H9 (cell line): ENCODE measurements around the gene SLC25A48. TPM values are rescaled to one million over a fixed set of nuclear protein-coding genes. Genes with fewer than 3 reads are reported as not detected.

ENCODE experiments used
- DNase-seq: peaks from one replicate; pipeline ENCODE4 v3.0.0-alpha.2; 2017
- H2AFZ ChIP-seq: one replicate; pipeline ENCODE4 v1.6.1; 2013; ENCODE audit warnings: mild to moderate bottlenecking, low read length, control low read depth, moderate library complexity
- H2AK5ac ChIP-seq: 2 replicates; pipeline ENCODE4 v1.6.1; 2013; ENCODE audit warnings: low read length, control low read depth, mixed read lengths; ENCODE audit not compliant: insufficient read length
- H2BK120ac ChIP-seq: one replicate; pipeline ENCODE4 v1.6.1; 2013; ENCODE audit warnings: low read depth, mild to moderate bottlenecking, low read length, control low read depth, inconsistent platforms; ENCODE audit not compliant: poor library complexity, severe bottlenecking
- H2BK12ac ChIP-seq: 2 replicates; pipeline ENCODE4 v1.6.1; 2013; ENCODE audit warnings: low read length, control low read depth, mixed read lengths, low read depth; ENCODE audit not compliant: insufficient read length
- H2BK15ac ChIP-seq: 2 replicates; pipeline ENCODE4 v1.6.1; 2013; ENCODE audit warnings: low read depth, low read length, control low read depth
- H2BK20ac ChIP-seq: one replicate; pipeline ENCODE4 v1.6.1; 2013; ENCODE audit warnings: low read depth, mild to moderate bottlenecking, low read length, control low read depth, inconsistent platforms; ENCODE audit not compliant: poor library complexity, severe bottlenecking
- H2BK5ac ChIP-seq: 2 replicates; pipeline ENCODE4 v1.6.1; 2013; ENCODE audit warnings: low read length, control low read depth, mixed read lengths; ENCODE audit not compliant: insufficient read length
- H3K14ac ChIP-seq: 2 replicates; pipeline ENCODE4 v1.6.1; 2013; ENCODE audit warnings: low read length, control low read depth; ENCODE audit not compliant: insufficient read depth
- H3K18ac ChIP-seq: 2 replicates; pipeline ENCODE4 v1.6.1; 2013; ENCODE audit warnings: low read depth, mild to moderate bottlenecking, mixed read lengths, low read length, control low read depth; ENCODE audit not compliant: insufficient read length
- H3K23ac ChIP-seq: 2 replicates; pipeline ENCODE4 v1.6.1; 2013; ENCODE audit warnings: low read length, control low read depth, mixed read lengths, low read depth; ENCODE audit not compliant: insufficient read length
- H3K23me2 ChIP-seq: 2 replicates; pipeline ENCODE4 v1.6.1; 2013; ENCODE audit warnings: low read depth, mild to moderate bottlenecking, mixed read lengths, low read length, control low read depth; ENCODE audit not compliant: insufficient read length, poor library complexity, severe bottlenecking
- H3K27ac ChIP-seq: 2 replicates; pipeline ENCODE4 v1.5.1; 2013; ENCODE audit warnings: low read length, control low read depth, mixed read lengths, low read depth; ENCODE audit not compliant: insufficient read length
- H3K27me3 ChIP-seq: 2 replicates; pipeline ENCODE4 v1.6.1; 2013; ENCODE audit warnings: low read length, control low read depth, inconsistent platforms; ENCODE audit not compliant: insufficient read depth
- H3K4ac ChIP-seq: 2 replicates; pipeline ENCODE4 v1.6.1; 2013; ENCODE audit warnings: low read depth, mild to moderate bottlenecking, control low read depth, inconsistent platforms, low read length, moderate library complexity
- H3K4me1 ChIP-seq: 2 replicates; pipeline ENCODE4 v1.6.1; 2013; ENCODE audit warnings: low read length, control low read depth, inconsistent platforms; ENCODE audit not compliant: insufficient read depth
- H3K4me2 ChIP-seq: 2 replicates; pipeline ENCODE4 v1.6.1; 2013; ENCODE audit warnings: low read length, control low read depth, mixed read lengths; ENCODE audit not compliant: insufficient read length, insufficient read depth
- H3K56ac ChIP-seq: 2 replicates; pipeline ENCODE4 v1.6.1; 2013; ENCODE audit warnings: low read depth, mild to moderate bottlenecking, mixed read lengths, low read length, control low read depth; ENCODE audit not compliant: insufficient read length
- H3K79me1 ChIP-seq: 2 replicates; pipeline ENCODE4 v1.6.1; 2013; ENCODE audit warnings: low read depth, mild to moderate bottlenecking, moderate library complexity, low read length, control low read depth, inconsistent platforms; ENCODE audit not compliant: insufficient read depth, poor library complexity, severe bottlenecking
- H3K79me2 ChIP-seq: 2 replicates; pipeline ENCODE4 v1.6.1; 2013; ENCODE audit warnings: low read length, control low read depth, inconsistent platforms; ENCODE audit not compliant: insufficient read depth
- H3K9ac ChIP-seq: 2 replicates; pipeline ENCODE4 v1.6.1; 2013; ENCODE audit warnings: low read length, control low read depth, mixed read lengths; ENCODE audit not compliant: insufficient read length; ENCODE audit errors: extremely low read depth
- H3K9me3 ChIP-seq: one replicate; pipeline ENCODE4 v1.6.1; 2013; ENCODE audit warnings: low read depth, low read length, inconsistent platforms; ENCODE audit not compliant: control insufficient read depth
- H3T11ph ChIP-seq: one replicate; pipeline ENCODE4 v1.6.1; 2013; ENCODE audit warnings: mild to moderate bottlenecking, low read length, control low read depth, inconsistent platforms
- H4K20me1 ChIP-seq: one replicate; pipeline ENCODE4 v1.6.1; 2013; ENCODE audit not compliant: control insufficient read depth, insufficient read length, insufficient read depth
- H4K5ac ChIP-seq: 2 replicates; pipeline ENCODE4 v1.6.1; 2013; ENCODE audit warnings: low read depth, mild to moderate bottlenecking, mixed read lengths, low read length, control low read depth; ENCODE audit not compliant: insufficient read length
- H4K8ac ChIP-seq: replicated peaks from 2 replicates; pipeline ENCODE4 v1.6.1; 2013; ENCODE audit warnings: low read length, control low read depth, mixed read lengths, low read depth; ENCODE audit not compliant: insufficient read length
- H4K91ac ChIP-seq: 2 replicates; pipeline ENCODE4 v1.6.1; 2013; ENCODE audit warnings: low read depth, mild to moderate bottlenecking, moderate library complexity, mixed read lengths, low read length, control low read depth; ENCODE audit not compliant: insufficient read length
- H3K27ac Mint-ChIP-seq, 3 experiments: 2 replicates in 2 of 3; 3 replicates in 1 of 3; pipeline ENCODE4 v1.8.0; 2020 to 2021; ENCODE audit warnings: mixed read lengths in 3 of 3, mild to moderate bottlenecking in 1 of 3, moderate library complexity in 1 of 3
- H3K27me3 Mint-ChIP-seq: 2 replicates; pipeline ENCODE4 v1.8.0; 2021; ENCODE audit warnings: low read depth, mild to moderate bottlenecking, moderate library complexity, mixed read lengths
- H3K36me3 Mint-ChIP-seq, 3 experiments: 2 replicates in 2 of 3; 3 replicates in 1 of 3; pipeline ENCODE4 v1.8.0; 2020 to 2021; ENCODE audit warnings: low read depth in 3 of 3, mixed read lengths in 3 of 3; ENCODE audit not compliant: insufficient read depth in 1 of 3
- H3K4me1 Mint-ChIP-seq, 2 experiments: 2 replicates each; pipeline ENCODE4 v1.8.0; 2020; ENCODE audit warnings: mixed read lengths in 2 of 2
- H3K4me3 Mint-ChIP-seq, 2 experiments: 2 replicates in 1 of 2; 3 replicates in 1 of 2; pipeline ENCODE4 v1.8.0; 2020 to 2021; ENCODE audit warnings: mild to moderate bottlenecking in 2 of 2, mixed read lengths in 2 of 2, moderate library complexity in 1 of 2
- H3K9me3 Mint-ChIP-seq, 2 experiments: 2 replicates in 1 of 2; 3 replicates in 1 of 2; pipeline ENCODE4 v1.8.0; 2020; ENCODE audit warnings: mild to moderate bottlenecking in 2 of 2, mixed read lengths in 2 of 2, moderate library complexity in 1 of 2
- WGBS: extraction: QIAGEN DNeasy Blood & Tissue Kit; methylation state at CpG from one replicate; pipeline ENCODE4 v1.1.7; 2013; ENCODE audit warnings: missing lambda C conversion rate, low lambda C conversion rate, mixed read lengths; ENCODE audit not compliant: insufficient read length; ENCODE audit errors: extremely low coverage; 5-methylcytosine and 5-hydroxymethylcytosine counted together
- total RNA-seq: library from RNA; stranded (reverse); gene quantifications from 2 replicates; pipeline ENCODE4 v1.2.1, GENCODE V29; 2021
- TF ChIP-seq, protein P1 (sequence below): fragments of 200-600 bp; sonication (generic); conservative IDR thresholded peaks from 3 replicates; pipeline ENCODE4 v1.8.0; 2021; ENCODE audit warnings: antibody characterized with exemption, mild to moderate bottlenecking

The SLC25A48 gene
- total RNA-seq, 1 experiment from 2014 or later: 0.66 TPM

DNA sequence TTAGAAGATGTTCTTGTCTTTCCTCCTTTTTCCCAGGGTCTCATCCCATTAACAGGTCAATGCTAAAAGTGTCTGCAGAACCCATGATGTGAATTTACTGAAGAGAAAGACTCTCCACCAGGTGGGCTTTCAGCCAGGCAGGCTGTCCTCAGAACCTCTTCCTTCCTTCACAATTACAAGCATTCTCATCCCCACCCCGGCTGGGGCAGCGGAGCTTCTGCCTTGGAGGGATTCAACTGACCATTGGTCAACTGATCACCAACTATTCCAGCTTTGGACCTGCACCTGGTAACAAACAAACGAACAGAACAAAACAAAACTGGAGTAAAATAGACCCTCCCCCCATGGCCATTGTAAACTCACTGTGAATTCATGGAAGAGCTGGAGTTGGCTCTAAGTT is 48.6 kb downstream of the SLC25A48 start:
- H3K23me2 ChIP-seq: peaks cover 4% of the 10 kb centered on the region
- H3K9me3 ChIP-seq: no peaks in the 10 kb centered on the region
- no peak overlapping the region for H3K14ac ChIP-seq
- Mint-ChIP-seq H3K36me3 (no peaks in the 10 kb centered on the region), H3K9me3 (no peaks in the 10 kb centered on the region), H3K27me3 (peaks cover 33% of the 10 kb centered on the region), H3K4me3 (no peak overlapping the region), H3K4me1 (peaks cover 23 to 26% of the 10 kb centered on the region in 2 experiments), H3K27ac (no peak overlapping the region)
- H3K79me1 ChIP-seq: no peaks in the 10 kb centered on the region
- TF ChIP-seq, protein P1, sequence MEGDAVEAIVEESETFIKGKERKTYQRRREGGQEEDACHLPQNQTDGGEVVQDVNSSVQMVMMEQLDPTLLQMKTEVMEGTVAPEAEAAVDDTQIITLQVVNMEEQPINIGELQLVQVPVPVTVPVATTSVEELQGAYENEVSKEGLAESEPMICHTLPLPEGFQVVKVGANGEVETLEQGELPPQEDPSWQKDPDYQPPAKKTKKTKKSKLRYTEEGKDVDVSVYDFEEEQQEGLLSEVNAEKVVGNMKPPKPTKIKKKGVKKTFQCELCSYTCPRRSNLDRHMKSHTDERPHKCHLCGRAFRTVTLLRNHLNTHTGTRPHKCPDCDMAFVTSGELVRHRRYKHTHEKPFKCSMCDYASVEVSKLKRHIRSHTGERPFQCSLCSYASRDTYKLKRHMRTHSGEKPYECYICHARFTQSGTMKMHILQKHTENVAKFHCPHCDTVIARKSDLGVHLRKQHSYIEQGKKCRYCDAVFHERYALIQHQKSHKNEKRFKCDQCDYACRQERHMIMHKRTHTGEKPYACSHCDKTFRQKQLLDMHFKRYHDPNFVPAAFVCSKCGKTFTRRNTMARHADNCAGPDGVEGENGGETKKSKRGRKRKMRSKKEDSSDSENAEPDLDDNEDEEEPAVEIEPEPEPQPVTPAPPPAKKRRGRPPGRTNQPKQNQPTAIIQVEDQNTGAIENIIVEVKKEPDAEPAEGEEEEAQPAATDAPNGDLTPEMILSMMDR: no peak
- H2AFZ ChIP-seq: no peak overlapping the region
- H2BK20ac ChIP-seq: no peak overlapping the region
- WGBS: no CpG with 5 or more reads among the region's 3 CpGs
- H3K27me3 ChIP-seq: peaks cover 2% of the 10 kb centered on the region; the same call in 1 of the 2 replicates
- no peak overlapping the region for H4K8ac ChIP-seq
- H4K91ac ChIP-seq: no peak overlapping the region
- no peak overlapping the region for H3T11ph ChIP-seq
- H2BK12ac ChIP-seq: no peak overlapping the region
- H3K18ac ChIP-seq: no peak overlapping the region
- H3K4ac ChIP-seq: no peak overlapping the region
- no peak overlapping the region for H3K56ac ChIP-seq
- no peak overlapping the region for H4K5ac ChIP-seq
- H2BK120ac ChIP-seq: no peak overlapping the region
- no peaks in the 10 kb centered on the region for H4K20me1 ChIP-seq
- no peaks in the 10 kb centered on the region for H3K79me2 ChIP-seq
- H3K4me1 ChIP-seq: no peaks in the 10 kb centered on the region; the same call in 1 of the 2 replicates
- H3K23ac ChIP-seq: no peak overlapping the region
- no peak overlapping the region for H2BK15ac ChIP-seq
- no peak overlapping the region for H3K9ac ChIP-seq
- no peak overlapping the region for H2AK5ac ChIP-seq
- DNase-seq: no peak
- no peak overlapping the region for H3K4me2 ChIP-seq
- H2BK5ac ChIP-seq: no peak overlapping the region
- H3K27ac ChIP-seq: no peak overlapping the region
